Measurements from ENCODE around the gene FOXD3.

FOXD3 gene

GRCh38 chr1:63294803-63295594 is 27.4 kb upstream of the FOXD3 start:
- Histone ChIP-seq H3K36me3 (ENCODE audit: insufficient read depth, low read length) (no peaks in the 10 kb centered on the region), H3K9ac (ENCODE audit: insufficient read length) (no peak overlapping the region), H3K9me3 (ENCODE audit: low read depth, low read length) (no peaks in the 10 kb centered on the region), H3K27ac (no peak overlapping the region), H3K4me3 (no peak overlapping the region)
- TF ChIP-seq POLR2AphosphoS5 (IDR thresholded peaks at IDR 0.05; ENCODE audit: borderline replicate concordance, low read depth, low read length) (no peak), EZH2 (IDR thresholded peaks at IDR 0.05) (no peak), FOXP2 (optimal IDR thresholded peaks at IDR 0.05; ENCODE audit: control extremely low read depth, extremely low read length, insufficient read depth) (no peak)
- no peak for DNase-seq (ENCODE audit: low read depth, low spot score)

DNA sequence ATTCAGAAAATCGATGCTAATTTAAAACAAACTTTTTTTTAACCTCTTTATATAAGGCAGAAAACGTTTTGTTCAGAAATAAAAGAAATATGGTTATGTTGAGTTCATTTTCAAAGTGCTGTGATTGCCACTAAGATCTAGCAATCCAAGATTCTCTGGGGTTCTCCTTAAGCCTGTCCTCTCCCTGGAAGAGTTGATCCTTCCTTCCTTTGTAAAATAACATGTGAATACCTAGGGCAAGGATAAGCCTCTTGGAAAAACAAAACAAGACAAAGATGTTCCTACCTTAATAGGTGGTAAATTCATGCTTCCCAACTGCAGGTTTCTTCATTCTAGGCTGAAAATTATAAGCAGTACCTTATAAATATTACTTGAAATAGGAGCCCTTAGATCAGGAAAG is 18.0 kb upstream of the FOXD3 start:
- H3K4me3 ChIP-seq = no peak overlapping the region
- H3K9me3 ChIP-seq (ENCODE audit: low read depth, low read length) = no peaks in the 10 kb centered on the region
- TF ChIP-seq POLR2AphosphoS5 (IDR thresholded peaks at IDR 0.05; ENCODE audit: borderline replicate concordance, low read depth, low read length) = no peak
- TF ChIP-seq FOXP2 (optimal IDR thresholded peaks at IDR 0.05; ENCODE audit: control extremely low read depth, extremely low read length, insufficient read depth) = no peak
- no peak for TF ChIP-seq EZH2 (IDR thresholded peaks at IDR 0.05)
- no peak overlapping the region for H3K27ac ChIP-seq
- H3K9ac ChIP-seq (ENCODE audit: insufficient read length) = no peak overlapping the region
- no peaks in the 10 kb centered on the region for H3K36me3 ChIP-seq (ENCODE audit: insufficient read depth, low read length)
- no peak for DNase-seq (ENCODE audit: low read depth, low spot score)

GRCh38 chr1:63305043-63305442 is 17.3 kb upstream of the FOXD3 start:
- TF ChIP-seq POLR2AphosphoS5 (IDR thresholded peaks at IDR 0.05; ENCODE audit: borderline replicate concordance, low read depth, low read length) (no peak), FOXP2 (optimal IDR thresholded peaks at IDR 0.05; ENCODE audit: control extremely low read depth, extremely low read length, insufficient read depth) (no peak), EZH2 (IDR thresholded peaks at IDR 0.05) (no peak)
- Histone ChIP-seq H3K9ac (ENCODE audit: insufficient read length) (no peak overlapping the region), H3K36me3 (ENCODE audit: insufficient read depth, low read length) (no peaks in the 10 kb centered on the region), H3K9me3 (ENCODE audit: low read depth, low read length) (no peaks in the 10 kb centered on the region), H3K27ac (no peak overlapping the region), H3K4me3 (no peak overlapping the region)
- no peak for DNase-seq (ENCODE audit: low read depth, low spot score)

GRCh38 chr1:63307196-63307794 is 15.1 kb upstream of the FOXD3 start:
- no peak for DNase-seq (ENCODE audit: low read depth, low spot score)
- no peaks in the 10 kb centered on the region for H3K36me3 ChIP-seq (ENCODE audit: insufficient read depth, low read length)
- TF ChIP-seq EZH2 (IDR thresholded peaks at IDR 0.05) (no peak), FOXP2 (optimal IDR thresholded peaks at IDR 0.05; ENCODE audit: control extremely low read depth, extremely low read length, insufficient read depth) (no peak), POLR2AphosphoS5 (IDR thresholded peaks at IDR 0.05; ENCODE audit: borderline replicate concordance, low read depth, low read length) (no peak)

DNA sequence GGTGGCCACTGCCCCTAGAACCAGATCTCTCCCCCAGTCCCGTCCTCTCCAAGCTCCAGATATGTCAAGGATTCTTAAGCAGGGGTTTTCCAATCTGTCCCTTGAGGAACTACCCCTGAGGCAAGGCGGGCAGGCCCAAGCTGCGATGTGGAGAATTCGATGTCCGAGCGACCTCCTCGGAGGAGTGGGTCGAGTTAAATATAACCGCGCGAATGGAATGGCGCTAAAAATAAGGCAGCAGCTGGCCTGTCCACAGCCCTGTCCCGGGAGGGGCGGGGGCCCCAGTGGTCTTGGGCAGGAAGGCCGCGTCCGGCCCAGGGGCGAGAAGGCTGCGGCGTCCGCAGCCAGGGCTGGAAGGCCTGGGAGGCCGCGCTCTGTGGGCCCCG is 5.8 kb upstream of the FOXD3 start:
- Histone ChIP-seq H3K36me3 (ENCODE audit: insufficient read depth, low read length) (no peaks in the 10 kb centered on the region), H3K9me3 (ENCODE audit: low read depth, low read length) (no peaks in the 10 kb centered on the region), H3K9ac (ENCODE audit: insufficient read length) (no peak overlapping the region), H3K27ac (no peak overlapping the region), H3K4me3 (peak overlapping the region; percentile 72)
- DNase-seq (ENCODE audit: low read depth, low spot score) = no peak
- TF ChIP-seq POLR2AphosphoS5 (IDR thresholded peaks at IDR 0.05; ENCODE audit: borderline replicate concordance, low read depth, low read length) (no peak), EZH2 (IDR thresholded peaks at IDR 0.05) (no peak), FOXP2 (optimal IDR thresholded peaks at IDR 0.05; ENCODE audit: control extremely low read depth, extremely low read length, insufficient read depth) (no peak)

More at GRCh38 chr1:63307196-63307794, 15.1 kb upstream of the FOXD3 start:
- Histone ChIP-seq H3K9ac (ENCODE audit: insufficient read length) (no peak overlapping the region), H3K4me3 (no peak overlapping the region), H3K27ac (no peak overlapping the region), H3K9me3 (ENCODE audit: low read depth, low read length) (no peaks in the 10 kb centered on the region)

DNA sequence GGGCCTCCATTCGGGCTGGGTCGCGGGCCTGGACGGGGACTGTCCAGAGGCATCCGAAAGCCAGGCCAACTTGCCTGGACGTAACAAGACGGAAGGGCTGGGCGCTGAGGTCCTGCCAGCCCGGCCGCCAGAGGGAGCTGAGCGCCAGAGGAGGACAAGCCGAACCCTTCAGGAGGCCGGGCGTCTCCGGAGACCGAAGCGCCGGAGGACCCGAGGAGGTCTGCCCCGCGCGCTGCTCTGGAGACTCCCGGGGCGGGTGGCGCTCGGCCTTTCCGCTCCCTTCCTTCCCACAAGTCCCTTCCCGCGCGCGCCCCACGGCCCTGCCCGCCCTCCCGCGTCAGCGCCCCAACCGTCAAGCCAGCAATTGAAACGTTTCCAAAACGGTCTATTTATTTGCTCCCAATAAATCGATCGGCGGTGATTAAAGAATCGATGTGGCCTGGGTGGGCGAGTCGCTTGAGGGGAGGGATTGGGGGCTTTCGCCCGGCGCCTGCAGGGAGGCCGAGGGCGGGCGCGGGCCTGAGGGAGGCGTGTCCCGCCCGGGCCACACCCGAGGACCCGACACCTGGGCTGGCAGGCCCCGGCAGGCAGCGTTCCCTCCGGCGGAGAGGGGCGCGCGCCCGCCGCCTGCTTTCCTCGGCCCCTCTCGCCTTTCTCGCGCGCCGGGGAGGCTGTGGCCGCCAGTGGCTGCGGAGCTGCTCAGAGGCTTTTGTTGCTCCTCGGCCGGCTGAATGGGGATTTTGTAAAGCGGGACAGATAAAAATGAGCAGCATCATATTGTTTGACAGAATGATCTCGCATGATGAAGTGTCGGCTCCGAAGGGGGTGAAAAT is 5.2 kb upstream of the FOXD3 start:
- DNase-seq (ENCODE audit: low read depth, low spot score) = no peak
- Histone ChIP-seq H3K36me3 (ENCODE audit: insufficient read depth, low read length) (no peaks in the 10 kb centered on the region), H3K9me3 (ENCODE audit: low read depth, low read length) (no peaks in the 10 kb centered on the region), H3K4me3 (peak overlapping the region; percentile 72), H3K27ac (no peak overlapping the region), H3K9ac (ENCODE audit: insufficient read length) (peak overlapping the region; percentile 39)
- TF ChIP-seq EZH2 (IDR thresholded peaks at IDR 0.05) (no peak), POLR2AphosphoS5 (IDR thresholded peaks at IDR 0.05; ENCODE audit: borderline replicate concordance, low read depth, low read length) (no peak), FOXP2 (optimal IDR thresholded peaks at IDR 0.05; ENCODE audit: control extremely low read depth, extremely low read length, insufficient read depth) (no peak)

DNA sequence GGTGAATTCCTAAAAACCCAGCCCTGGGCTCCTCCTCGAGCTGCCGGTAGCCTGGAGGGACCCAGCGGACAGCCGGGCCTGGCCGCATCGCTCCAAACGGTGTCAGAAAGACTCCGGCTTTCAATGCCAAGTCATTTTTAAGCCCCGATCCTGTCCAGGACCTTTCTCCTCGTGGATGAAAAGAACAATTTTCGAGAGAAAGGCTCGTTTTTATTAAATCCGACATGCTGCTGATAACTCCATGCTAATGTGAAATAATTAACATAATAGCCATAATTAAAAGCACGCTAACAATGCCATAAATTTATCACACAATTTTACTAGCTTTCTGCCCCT is 4.6 kb upstream of the FOXD3 start:
- TF ChIP-seq FOXP2 (optimal IDR thresholded peaks at IDR 0.05; ENCODE audit: control extremely low read depth, extremely low read length, insufficient read depth) (no peak), POLR2AphosphoS5 (IDR thresholded peaks at IDR 0.05; ENCODE audit: borderline replicate concordance, low read depth, low read length) (no peak), EZH2 (IDR thresholded peaks at IDR 0.05) (no peak)
- Histone ChIP-seq H3K9ac (ENCODE audit: insufficient read length) (no peak overlapping the region), H3K36me3 (ENCODE audit: insufficient read depth, low read length) (no peaks in the 10 kb centered on the region), H3K9me3 (ENCODE audit: low read depth, low read length) (no peaks in the 10 kb centered on the region), H3K4me3 (peak overlapping the region; percentile 72), H3K27ac (no peak overlapping the region)
- no peak for DNase-seq (ENCODE audit: low read depth, low spot score)

Data from SK-N-MC (cell line).